ENCODE results near the gene RPS6KA2. TPM values are rescaled to one million over a fixed set of nuclear protein-coding genes. Genes with fewer than 3 reads are reported as not detected.

The RPS6KA2 gene
- total RNA-seq, 1 experiment from 2014 or later, result 4.1 TPM

GRCh38 chr6:166382500-166382932, 244.5 kb downstream of the RPS6KA2 start:
- TF ChIP-seq CTCF (IDR thresholded peaks at IDR 0.05) (no peak), REST (IDR thresholded peaks at IDR 0.05; ENCODE audit: insufficient read depth in 1 of 2, low read depth in 2 of 2, low read length in 1 of 2) (no peak), SIN3A (IDR thresholded peaks at IDR 0.05; ENCODE audit: borderline replicate concordance, insufficient read depth, low read depth, low read length) (no peak), POLR2AphosphoS5 (IDR thresholded peaks at IDR 0.05; ENCODE audit: low read depth, low read length) (no peak), TCF7L2 (IDR thresholded peaks at IDR 0.05; ENCODE audit: low read depth, low read length) (no peak)
- H3K36me3 ChIP-seq (ENCODE audit: control insufficient read depth, insufficient read depth, low read length), result no peaks in the 10 kb centered on the region
- H3K27ac ChIP-seq (ENCODE audit: low read length), result no peak overlapping the region
- POLR2A ChIA-PET, result no interaction called here
- CTCF ChIA-PET, result no interaction called here
- BruUV-seq (replicated peaks), result no TSS peak
- ATAC-seq (peak; percentile 28), DNase-seq (ENCODE audit: low read depth, low spot score) (no peak)
- H3K4me3 ChIP-seq (ENCODE audit: low read depth in 2 of 2, low read length in 2 of 2), result peak overlapping the region; percentile 65 to 93
- in situ Hi-C loops (cut with HindIII; ENCODE audit: low pct_unique_long_range_greater_than_20kb, low sequenced_read_pairs) (no loop called here), intact Hi-C loops (cut with micrococcal nuclease; ENCODE audit: unreplicated experiment) (loop anchor here (5.0 kb wide), 2 partner anchors 40 to 105 kb away; partner anchors contain the start of gene SFT2D1)
- H3K4me1 ChIP-seq (ENCODE audit: control insufficient read depth, insufficient read depth, low read length), result no peaks in the 10 kb centered on the region
- H3K27me3 ChIP-seq (ENCODE audit: control insufficient read depth, insufficient read depth, low read length), result no peaks in the 10 kb centered on the region; the same call in 1 of the 2 replicates
- no peaks in the 10 kb centered on the region for H3K9me3 ChIP-seq (ENCODE audit: control insufficient read depth, insufficient read depth, low read depth, low read length)

- 0 out of 2 replicates have a peak overlapping the region, but pooled peaks have one; percentile 13 for H3K27ac ChIP-seq (ENCODE audit: low read length)
- CTCF ChIA-PET, result interaction anchor here (0.9 to 1.1 kb wide), 2 partner anchors 39 to 101 kb away, joined by 3 read pairs; no protein-coding TSS in a partner anchor
Observed at GRCh38 chr6:166381733-166382499, 245.1 kb downstream of the RPS6KA2 start.

More at GRCh38 chr6:166381733-166382499, 245.1 kb downstream of the RPS6KA2 start:
- no peaks in the 10 kb centered on the region for H3K4me1 ChIP-seq (ENCODE audit: control insufficient read depth, insufficient read depth, low read length)
- BruUV-seq (replicated peaks), result no TSS peak
- POLR2A ChIA-PET, result no interaction called here
- intact Hi-C loops (cut with micrococcal nuclease; ENCODE audit: unreplicated experiment), result loop anchor here (5.0 kb wide), 2 partner anchors 40 to 105 kb away; partner anchors contain the start of gene SFT2D1
- H3K4me3 ChIP-seq (ENCODE audit: low read depth in 2 of 2, low read length in 2 of 2), result peak overlapping the region; percentile 65 to 93
- no peaks in the 10 kb centered on the region for H3K9me3 ChIP-seq (ENCODE audit: control insufficient read depth, insufficient read depth, low read depth, low read length)
- no peak for DNase-seq (ENCODE audit: low read depth, low spot score)
- peak; percentile 59 for ATAC-seq
- in situ Hi-C loops (cut with HindIII; ENCODE audit: low pct_unique_long_range_greater_than_20kb, low sequenced_read_pairs), result no loop called here
- no peaks in the 10 kb centered on the region; the same call in 1 of the 2 replicates for H3K27me3 ChIP-seq (ENCODE audit: control insufficient read depth, insufficient read depth, low read length)
- H3K36me3 ChIP-seq (ENCODE audit: control insufficient read depth, insufficient read depth, low read length), result no peaks in the 10 kb centered on the region
- TF ChIP-seq CTCF (IDR thresholded peaks at IDR 0.05) (peak; percentile 89), REST (IDR thresholded peaks at IDR 0.05; ENCODE audit: insufficient read depth in 1 of 2, low read depth in 2 of 2, low read length in 1 of 2) (no peak)

Data from Panc1 (cell line).